DMS79 (cell line): ENCODE data around the gene MYO1A.
A peak's percentile ranks its signal among the peaks of the same experiment; 100 is the strongest.

ENCODE experiments used
- DNase-seq: peaks from one replicate; lab custom pipeline; 2025; lab: John Stamatoyannopoulos, UW

MYO1A gene

DNA sequence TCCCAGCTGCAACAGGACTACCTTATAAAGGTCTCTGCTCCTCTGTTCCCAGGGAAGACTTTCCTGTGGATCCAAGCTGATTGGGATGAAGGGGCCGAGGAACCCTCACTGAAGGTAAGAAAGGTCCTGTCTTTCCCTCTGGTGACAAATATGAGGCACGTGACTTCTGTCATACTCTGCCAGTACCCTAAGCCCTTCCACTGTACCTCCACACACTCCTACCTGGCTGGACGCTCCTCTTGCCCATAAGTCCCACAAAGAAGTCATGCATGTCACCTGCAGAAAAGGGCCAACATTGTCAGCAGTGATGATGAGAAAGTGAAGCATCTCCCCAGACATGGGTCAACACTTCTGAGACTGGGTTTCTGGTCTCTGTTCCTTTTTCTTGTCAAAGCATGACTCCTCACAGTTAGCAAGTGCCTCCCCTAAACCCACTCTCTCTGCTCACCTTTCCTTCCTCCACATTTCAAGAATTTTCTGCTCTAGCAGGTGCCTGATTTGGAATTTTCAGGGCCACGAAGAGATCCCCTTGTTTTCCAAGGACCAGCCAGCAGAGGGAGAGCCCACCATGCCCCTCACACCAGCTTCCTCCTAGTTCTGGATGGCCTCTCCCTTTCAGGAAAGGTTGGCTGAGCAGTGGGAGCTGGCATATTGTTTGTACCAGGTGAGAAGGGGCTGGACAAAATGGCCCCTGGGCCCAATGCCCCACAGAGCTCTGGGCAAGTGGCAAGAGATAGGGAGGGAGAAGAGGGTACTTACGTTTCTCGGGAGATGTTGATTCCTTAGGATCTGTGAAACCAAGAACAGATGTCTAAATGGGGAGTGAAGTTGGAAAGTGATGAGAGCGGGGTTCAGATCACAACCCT, 37.1 kb downstream of the MYO1A start:
- DNase-seq: no peak

- DNase-seq: no peak
Measured at GRCh38 chr12:57011438-57012424, 38.2 kb downstream of the MYO1A start.

- no peak for DNase-seq
Measured at GRCh38 chr12:57010627-57011247, 39.2 kb downstream of the MYO1A start.

DNA sequence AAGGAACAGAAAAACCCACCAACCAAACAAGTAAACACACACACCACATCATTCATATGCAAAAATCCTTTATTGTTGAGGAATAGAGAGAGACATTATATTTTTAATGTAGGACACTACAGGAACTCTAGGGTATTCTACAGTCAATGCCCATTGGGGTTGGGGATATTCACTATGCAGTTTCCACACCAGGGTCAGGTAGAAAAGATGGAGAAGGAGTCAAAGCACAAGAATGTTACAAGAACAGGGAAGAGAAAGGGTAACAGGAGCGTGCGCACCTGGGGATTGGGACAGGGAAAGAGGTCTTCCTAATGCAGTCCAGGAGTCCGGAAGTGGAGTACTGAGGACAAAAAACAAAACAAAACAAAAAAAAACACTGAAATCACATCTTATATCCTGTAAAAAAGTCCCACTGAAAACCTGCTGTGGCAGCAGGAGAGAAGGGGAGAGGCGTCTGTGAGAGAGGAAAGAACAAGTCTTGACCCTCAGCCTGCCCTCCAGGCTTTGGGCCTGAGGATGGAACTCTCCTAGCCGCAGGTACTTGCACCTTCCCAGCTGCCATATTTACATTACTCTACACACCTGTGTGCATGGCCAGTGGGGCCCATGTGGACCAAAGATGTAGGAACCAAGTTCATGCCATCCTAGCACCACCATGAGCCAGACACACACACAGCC, 39.8 kb downstream of the MYO1A start:
- DNase-seq: no peak

- peak; percentile 13 for DNase-seq
Measured at GRCh38 chr12:57008178-57008577, 41.8 kb downstream of the MYO1A start.

GRCh38 chr12:57006809-57007475, 43.0 kb downstream of the MYO1A start:
- no peak for DNase-seq

DNA sequence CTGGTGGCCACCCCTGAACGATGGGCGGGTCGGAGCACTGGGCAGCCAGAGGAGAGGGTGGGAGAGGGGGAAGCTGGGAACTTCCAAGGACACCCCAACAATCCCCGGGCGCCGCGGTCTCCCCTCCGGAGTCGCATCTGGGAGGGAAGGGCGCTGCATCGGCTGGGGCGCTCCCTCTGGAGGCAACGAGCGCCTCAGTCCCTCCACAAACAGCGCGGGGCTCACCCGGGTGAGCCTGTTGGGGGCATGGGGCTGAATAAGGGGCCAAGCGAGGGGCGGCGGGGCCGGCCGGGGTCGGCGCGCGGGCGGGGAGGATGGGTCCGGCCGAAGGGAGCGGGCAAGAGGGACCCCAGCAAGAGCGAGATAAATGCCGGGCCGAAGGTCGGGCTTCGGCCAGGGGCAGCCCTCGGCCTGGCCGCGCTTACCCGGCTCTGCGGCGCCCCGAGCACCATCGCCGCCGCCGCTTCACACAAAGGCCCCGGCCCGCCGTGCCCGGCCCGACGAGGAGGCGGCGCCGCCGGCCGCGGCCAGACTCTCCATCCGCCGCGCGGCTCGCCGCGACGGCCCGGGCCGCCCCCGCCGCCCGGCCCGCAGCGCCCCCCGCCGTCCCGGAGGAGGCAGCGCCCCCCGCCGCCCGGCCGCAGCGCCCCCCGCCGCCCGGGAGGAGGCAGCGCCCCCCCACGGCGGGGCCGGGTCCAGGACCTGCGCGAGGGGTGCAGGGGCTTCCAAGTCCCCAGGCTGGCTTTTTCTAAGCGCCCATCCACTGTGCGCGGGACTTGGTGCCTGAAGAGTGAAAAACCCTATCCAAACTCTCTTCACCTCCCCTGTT, 43.7 kb downstream of the MYO1A start, which contains the start of gene ZBTB39:
TSS of gene ZBTB39 (minus strand) at position 567 of the 829 bp plus-strand sequence. CDS start 1,629 bp downstream, outside the sequence.
- DNase-seq: no peak

DNA sequence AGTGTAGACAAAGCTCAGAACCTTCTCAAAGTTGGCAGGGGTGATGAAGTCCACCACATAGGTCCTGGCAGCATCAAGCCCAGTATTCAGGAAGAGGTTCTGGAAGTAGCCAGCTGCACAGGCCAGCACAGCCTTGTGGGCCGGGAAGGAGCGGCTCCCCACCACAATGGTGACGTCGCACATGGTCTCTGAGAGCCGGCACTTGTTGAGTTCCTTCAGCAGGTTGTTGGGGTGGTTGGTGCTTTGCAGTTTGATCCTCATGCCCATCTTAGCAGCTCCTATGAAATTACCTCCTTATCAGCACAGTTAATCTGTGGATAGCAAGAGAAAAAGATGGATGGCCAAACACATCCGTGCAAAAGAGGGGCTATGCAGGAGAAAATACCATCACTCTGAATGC, 45.3 kb downstream of the MYO1A start:
- no peak for DNase-seq

- DNase-seq: no peak
Measured at GRCh38 chr12:57003395-57003794, 46.5 kb downstream of the MYO1A start.

GRCh38 chr12:57001448-57001906, 48.5 kb downstream of the MYO1A start:
- DNase-seq: no peak

- DNase-seq: no peak
Measured at GRCh38 chr12:57000393-57000792, 49.5 kb downstream of the MYO1A start.

DNA sequence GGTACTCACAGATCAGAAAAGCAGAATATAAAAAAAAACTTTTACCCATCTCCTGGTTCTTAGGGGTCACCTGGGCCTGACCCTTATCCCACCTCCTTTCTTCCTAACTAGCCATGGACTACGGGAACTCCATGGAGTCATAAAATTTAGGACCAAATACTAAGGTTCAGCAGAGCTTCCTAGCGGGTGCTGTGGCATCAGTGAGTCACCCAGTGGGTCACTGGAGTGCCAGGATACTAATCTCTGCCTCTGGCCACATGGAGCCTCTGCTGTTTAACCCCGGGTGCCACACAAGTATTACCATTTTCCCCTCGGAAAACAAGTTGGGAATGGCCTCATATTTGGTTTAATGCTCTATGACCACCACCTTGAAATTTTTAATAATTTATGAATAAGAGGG, 50.5 kb downstream of the MYO1A start:
- DNase-seq: no peak

DNA sequence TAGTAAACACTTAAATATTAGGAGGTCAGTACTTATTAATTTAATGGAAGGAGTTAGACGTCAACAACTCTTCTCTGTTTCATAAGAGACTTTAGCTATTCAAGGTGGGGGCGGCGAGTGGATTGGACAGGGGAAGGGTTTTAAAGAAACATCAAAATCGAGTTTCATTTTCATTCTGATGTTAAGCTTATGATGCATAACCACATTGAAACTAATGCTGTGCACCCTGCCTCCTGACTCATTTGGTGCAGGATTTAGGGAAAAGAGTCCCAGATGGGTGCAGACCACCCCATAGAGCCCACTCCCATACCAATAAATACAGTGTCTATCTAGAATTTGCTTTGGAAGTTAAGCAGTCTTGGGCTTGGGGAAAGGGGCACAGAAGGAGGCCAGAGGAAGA, 50.9 kb downstream of the MYO1A start:
- DNase-seq: no peak

DNA sequence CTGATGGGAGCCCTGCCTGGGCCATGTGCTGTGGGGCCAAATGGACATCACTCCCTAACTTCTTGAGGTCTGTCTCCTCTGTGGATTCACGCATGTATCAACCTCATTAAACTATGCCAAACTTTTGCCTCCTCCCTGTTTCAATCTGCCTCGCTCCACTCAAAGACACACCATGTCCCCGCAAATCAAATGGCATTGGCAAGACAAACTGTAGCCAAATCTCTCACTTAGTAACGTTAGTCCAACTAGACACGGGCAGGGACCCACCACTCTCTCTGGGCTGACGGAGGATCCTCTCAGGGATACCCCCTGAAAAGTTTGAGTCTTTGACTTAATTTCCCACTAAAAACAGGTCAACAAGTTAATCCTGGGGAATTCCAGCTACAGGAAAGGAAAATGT, 51.6 kb downstream of the MYO1A start:
- DNase-seq: no peak

- DNase-seq: no peak
Measured at GRCh38 chr12:56996793-56997545, 53.0 kb downstream of the MYO1A start.

DNA sequence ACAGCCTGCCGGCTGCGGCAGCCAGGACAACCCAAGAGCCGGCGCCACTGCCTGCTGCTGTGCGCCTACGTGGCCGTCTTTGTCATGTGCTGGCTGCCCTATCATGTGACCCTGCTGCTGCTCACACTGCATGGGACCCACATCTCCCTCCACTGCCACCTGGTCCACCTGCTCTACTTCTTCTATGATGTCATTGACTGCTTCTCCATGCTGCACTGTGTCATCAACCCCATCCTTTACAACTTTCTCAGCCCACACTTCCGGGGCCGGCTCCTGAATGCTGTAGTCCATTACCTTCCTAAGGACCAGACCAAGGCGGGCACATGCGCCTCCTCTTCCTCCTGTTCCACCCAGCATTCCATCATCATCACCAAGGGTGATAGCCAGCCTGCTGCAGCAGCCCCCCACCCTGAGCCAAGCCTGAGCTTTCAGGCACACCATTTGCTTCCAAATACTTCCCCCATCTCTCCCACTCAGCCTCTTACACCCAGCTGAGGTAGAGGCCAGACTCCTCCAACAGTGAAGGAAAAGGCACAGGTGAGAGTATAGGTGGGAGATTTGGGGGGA, 53.9 kb downstream of the MYO1A start:
- DNase-seq: no peak

GRCh38 chr12:56995201-56995929, 54.6 kb downstream of the MYO1A start:
- no peak for DNase-seq

DNA sequence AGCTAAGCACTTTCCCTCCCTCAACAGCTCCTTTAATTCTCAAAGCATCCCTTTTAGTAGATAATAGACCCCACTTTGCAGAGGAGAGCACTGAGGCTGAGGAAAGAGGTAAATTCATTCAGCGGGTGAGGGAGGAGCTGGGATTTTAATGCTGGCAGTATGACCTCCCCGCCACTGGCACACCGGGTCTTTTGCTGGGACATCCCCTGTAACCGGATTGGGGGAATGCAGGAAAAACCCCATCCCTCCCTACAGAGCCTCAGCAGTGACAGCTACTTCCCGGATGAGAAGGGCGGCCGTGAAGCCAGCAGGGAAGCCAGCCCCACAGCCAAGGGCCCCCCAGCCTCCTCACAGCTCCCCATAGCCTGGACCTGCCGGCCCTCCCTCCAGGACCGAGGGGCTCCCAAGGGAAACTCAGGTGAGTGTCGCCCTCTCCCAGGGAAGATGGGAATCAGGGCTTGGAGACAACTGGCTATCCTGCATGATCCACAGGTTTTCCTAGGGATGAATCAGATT, 55.6 kb downstream of the MYO1A start:
- DNase-seq: no peak
